Natural killer cell (primary cell): ENCODE measurements around the gene KTN1. TPM values are rescaled to one million over a fixed set of nuclear protein-coding genes. Genes with fewer than 3 reads are reported as not detected.

Source experiments
- ATAC-seq, 3 donors: fragments of 150-1000 bp in 2 of 3; fragments of 200-7000 bp in 1 of 3; cut with Tn5 transposase; 1 replicate in 1 of 3; 2 replicates in 2 of 3; pipeline ENCODE4 v1.10.0; 2021; ENCODE audit warnings: mild to moderate bottlenecking in 2 of 3, moderate library complexity in 2 of 3
- DNase-seq, 2 donors: peaks; one replicate each; pipeline versions ENCODE4 v3.0.0 to v3.0.0-alpha.2; 2013 to 2021; ENCODE audit warnings: mixed read lengths in 1 of 2
- H3K27ac ChIP-seq: one replicate; pipeline ENCODE4 v1.5.1; 2013; ENCODE audit warnings: mild to moderate bottlenecking, low read length
- H3K27me3 ChIP-seq: one replicate; pipeline ENCODE4 v1.6.1; 2013; ENCODE audit warnings: low read length; ENCODE audit not compliant: control insufficient read depth, insufficient read depth
- H3K36me3 ChIP-seq: one replicate; pipeline ENCODE4 v1.6.1; 2013; ENCODE audit warnings: low read length; ENCODE audit not compliant: control insufficient read depth, insufficient read depth
- H3K4me1 ChIP-seq: one replicate; pipeline ENCODE4 v1.6.1; 2013; ENCODE audit warnings: low read length; ENCODE audit not compliant: control insufficient read depth, insufficient read depth
- H3K4me3 ChIP-seq: one replicate; pipeline ENCODE4 v1.5.1; 2013; ENCODE audit warnings: low read length
- H3K9me3 ChIP-seq: one replicate; pipeline ENCODE4 v1.6.1; 2013; ENCODE audit warnings: low read length; ENCODE audit not compliant: control insufficient read depth, insufficient read depth
- H3K27ac Mint-ChIP-seq, 2 donors: one replicate each; pipeline ENCODE4 v1.8.0; 2022; ENCODE audit warnings: mild to moderate bottlenecking in 2 of 2, mixed read lengths in 2 of 2, moderate library complexity in 1 of 2
- H3K27me3 Mint-ChIP-seq, 2 donors: one replicate each; pipeline ENCODE4 v1.8.0; 2022; ENCODE audit warnings: low read depth in 2 of 2, mixed read lengths in 2 of 2
- H3K36me3 Mint-ChIP-seq: one replicate; pipeline ENCODE4 v1.8.0; 2022; ENCODE audit warnings: mixed read lengths
- H3K4me1 Mint-ChIP-seq, 2 donors: one replicate each; pipeline ENCODE4 v1.8.0; 2022; ENCODE audit warnings: mixed read lengths in 2 of 2
- H3K4me3 Mint-ChIP-seq: one replicate; pipeline ENCODE4 v1.8.0; 2022; ENCODE audit warnings: mild to moderate bottlenecking, moderate library complexity, mixed read lengths
- H3K9me3 Mint-ChIP-seq, 2 donors: one replicate each; pipeline ENCODE4 v1.8.0; 2022; ENCODE audit warnings: mixed read lengths in 2 of 2
- CTCF ChIP-seq: fragments of 200-600 bp; IDR thresholded peaks from one replicate; pipeline ENCODE4 v1.8.0; 2022; ENCODE audit warnings: antibody characterized with exemption
- WGBS: methylation state at CpG from one replicate; pipeline ENCODE4 v1.1.7; 2013; ENCODE audit warnings: missing lambda C conversion rate; ENCODE audit not compliant: insufficient coverage; 5-methylcytosine and 5-hydroxymethylcytosine counted together
- intact Hi-C: fragments of 100-400 bp; cut with micrococcal nuclease; formaldehyde crosslinking; loops from one replicate; pipeline ENCODE4 v1.14.2; 2022
- total RNA-seq, 4 donors: library from RNA; stranded (reverse); fragments of 120-200 nt in 1 of 4; gene quantifications; one replicate each; pipeline versions ENCODE4 v1.2.3 to v1.2.4, GENCODE V29; 2013 to 2022

KTN1 gene
- total RNA-seq, 3 donors from 2014 or later (not counting 1 experiment from before 2014, with no cell fraction given), result 63.1 to 96.7 (median 72.8) TPM

GRCh38 chr14:55717621-55718020 lies 137.6 kb downstream of the KTN1 start:
- no peak for ATAC-seq
- H3K4me1 ChIP-seq, result no peaks in the 10 kb centered on the region
- H3K27ac ChIP-seq, result no peak overlapping the region
- H3K9me3 Mint-ChIP-seq, result no peaks in the 10 kb centered on the region
- WGBS, result 95% methylated on average over 3 of the region's 4 CpGs
- no peak for DNase-seq
- no peaks in the 10 kb centered on the region for H3K36me3 Mint-ChIP-seq
- no peak overlapping the region for H3K27ac Mint-ChIP-seq
- H3K4me3 ChIP-seq, result no peak overlapping the region
- intact Hi-C loops, result no loop called here
- TF ChIP-seq CTCF, result no peak
- no peaks in the 10 kb centered on the region for H3K9me3 ChIP-seq
- no peaks in the 10 kb centered on the region for H3K27me3 ChIP-seq
- no peaks in the 10 kb centered on the region for H3K4me1 Mint-ChIP-seq
- no peaks in the 10 kb centered on the region for H3K27me3 Mint-ChIP-seq
- no peaks in the 10 kb centered on the region for H3K36me3 ChIP-seq
- no peak overlapping the region for H3K4me3 Mint-ChIP-seq

- DNase-seq (no peak), ATAC-seq (no peak)
- TF ChIP-seq CTCF, result no peak
- H3K27ac Mint-ChIP-seq, result no peak overlapping the region
- intact Hi-C loops, result no loop called here
- H3K36me3 Mint-ChIP-seq, result no peaks in the 10 kb centered on the region
- no peaks in the 10 kb centered on the region for H3K9me3 ChIP-seq
- WGBS, result no CpG with 5 or more reads among the region's 1 CpG
- no peaks in the 10 kb centered on the region for H3K4me1 Mint-ChIP-seq
- H3K4me3 Mint-ChIP-seq, result no peak overlapping the region
- no peaks in the 10 kb centered on the region for H3K9me3 Mint-ChIP-seq
- H3K4me1 ChIP-seq, result no peaks in the 10 kb centered on the region
- no peaks in the 10 kb centered on the region for H3K27me3 Mint-ChIP-seq
- no peaks in the 10 kb centered on the region for H3K36me3 ChIP-seq
- no peak overlapping the region for H3K4me3 ChIP-seq
- no peak overlapping the region for H3K27ac ChIP-seq
- H3K27me3 ChIP-seq, result no peaks in the 10 kb centered on the region
These were observed 138.5 kb downstream of the KTN1 start for GRCh38 chr14:55718551-55718950.

- H3K27ac ChIP-seq, result no peak overlapping the region
- Mint-ChIP-seq H3K9me3 (no peaks in the 10 kb centered on the region), H3K27me3 (no peaks in the 10 kb centered on the region), H3K27ac (no peak overlapping the region), H3K4me3 (no peak overlapping the region), H3K4me1 (no peaks in the 10 kb centered on the region), H3K36me3 (no peaks in the 10 kb centered on the region)
- DNase-seq (no peak), ATAC-seq (no peak)
- H3K4me1 ChIP-seq, result no peaks in the 10 kb centered on the region
- H3K4me3 ChIP-seq, result no peak overlapping the region
- intact Hi-C loops, result no loop called here
- H3K27me3 ChIP-seq, result no peaks in the 10 kb centered on the region
- 100% methylated on average over 2 of the region's 4 CpGs for WGBS
- no peaks in the 10 kb centered on the region for H3K36me3 ChIP-seq
- TF ChIP-seq CTCF, result no peak
- no peaks in the 10 kb centered on the region for H3K9me3 ChIP-seq
These were observed 140.8 kb downstream of the KTN1 start for GRCh38 chr14:55720796-55721195.

GRCh38 chr14:55721353-55721752 lies 141.3 kb downstream of the KTN1 start:
- no peak overlapping the region for H3K27ac Mint-ChIP-seq
- Histone ChIP-seq H3K27ac (no peak overlapping the region), H3K4me1 (no peaks in the 10 kb centered on the region), H3K4me3 (no peak overlapping the region), H3K36me3 (no peaks in the 10 kb centered on the region), H3K9me3 (no peaks in the 10 kb centered on the region), H3K27me3 (no peaks in the 10 kb centered on the region)
- no peak overlapping the region for H3K4me3 Mint-ChIP-seq
- H3K4me1 Mint-ChIP-seq, result no peaks in the 10 kb centered on the region
- H3K36me3 Mint-ChIP-seq, result no peaks in the 10 kb centered on the region
- intact Hi-C loops, result no loop called here
- no peaks in the 10 kb centered on the region for H3K27me3 Mint-ChIP-seq
- no peak for ATAC-seq
- DNase-seq, result no peak
- no peaks in the 10 kb centered on the region for H3K9me3 Mint-ChIP-seq
- WGBS, result 76% methylated on average over 1 of the region's 1 CpG
- no peak for TF ChIP-seq CTCF
